Epidermal melanocyte (primary cell): ENCODE measurements around the gene MTCH1.
"Not testable (repeated sequence)": the region's sequence is repeated elsewhere in the genome, so short reads cannot be mapped to it uniquely, and the experiment has no call there.

ENCODE experiments used
- DNase-seq: peaks from one replicate; pipeline ENCODE4 v3.0.0; 2011; ENCODE audit warnings: low spot score; ENCODE audit not compliant: insufficient read length

The MTCH1 gene

DNA sequence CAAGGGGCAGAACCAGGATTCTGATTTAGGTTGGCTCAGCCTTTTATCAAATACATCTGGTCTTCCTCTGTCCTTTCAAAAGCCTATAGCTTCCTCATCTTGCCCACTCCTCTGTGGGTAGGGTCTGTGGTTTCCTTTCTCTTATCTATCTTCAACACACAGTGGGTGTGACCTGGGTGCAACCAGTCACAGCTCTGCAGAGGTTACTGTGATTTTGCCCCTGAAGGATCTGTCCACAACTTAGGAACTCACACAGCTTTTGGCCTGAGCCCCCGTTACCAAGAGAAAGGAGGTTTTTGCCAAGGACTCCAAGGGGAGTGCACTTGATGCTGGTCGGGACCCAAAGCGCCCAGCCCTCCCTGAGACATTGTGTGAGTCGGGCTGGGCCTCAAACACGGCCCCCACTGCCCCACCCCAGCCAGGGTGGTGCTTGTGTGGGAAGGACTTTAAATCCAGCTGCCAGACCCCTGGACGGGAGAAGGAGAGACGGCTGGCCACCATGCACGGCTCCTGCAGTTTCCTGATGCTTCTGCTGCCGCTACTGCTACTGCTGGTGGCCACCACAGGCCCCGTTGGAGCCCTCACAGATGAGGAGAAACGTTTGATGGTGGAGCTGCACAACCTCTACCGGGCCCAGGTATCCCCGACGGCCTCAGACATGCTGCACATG is 31.6 kb downstream of the MTCH1 start, which contains the start of gene PI16:
Gene PI16, plus strand, starts transcription at position 477 of the 670 bp plus-strand sequence. Its CDS starts 23 bp downstream, at position 500.
- DNase-seq, result no peak

DNA sequence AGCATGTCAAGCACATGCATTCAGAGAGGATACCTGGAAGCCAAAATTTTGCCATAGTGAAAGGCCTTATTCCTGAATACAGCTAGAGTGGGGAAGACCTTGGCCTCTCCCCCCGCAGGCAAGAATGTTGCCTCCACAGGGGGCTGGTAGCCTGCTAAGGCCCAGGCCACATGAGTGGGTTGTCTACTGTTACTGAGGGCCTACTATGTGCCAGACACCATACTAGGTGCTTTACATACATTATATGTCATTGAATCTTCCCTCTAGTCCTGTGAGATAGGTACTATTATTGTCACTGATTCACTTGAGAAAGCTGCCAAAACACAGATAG is 32.1 kb downstream of the MTCH1 start:
- DNase-seq, result no peak

DNA sequence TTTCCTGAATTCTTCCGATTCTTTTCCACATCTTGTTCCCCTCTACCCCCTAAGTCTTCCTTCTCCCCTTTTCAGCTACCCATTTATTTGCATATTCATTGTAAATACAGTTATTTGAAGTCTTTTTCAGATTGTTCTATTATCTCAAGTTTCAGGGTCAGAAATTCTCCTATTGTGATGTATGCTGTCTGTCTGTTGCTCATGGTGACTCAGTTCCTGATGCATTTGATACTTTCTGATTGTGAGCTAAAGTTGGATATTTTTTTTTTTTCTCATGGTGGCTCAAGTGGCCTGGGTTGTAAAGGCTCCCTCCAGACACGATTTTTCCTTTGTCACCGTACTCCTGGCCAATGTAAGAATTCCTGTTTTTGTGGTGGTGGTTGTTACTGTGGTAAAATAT is 36.4 kb downstream of the MTCH1 start:
- no peak for DNase-seq

DNA sequence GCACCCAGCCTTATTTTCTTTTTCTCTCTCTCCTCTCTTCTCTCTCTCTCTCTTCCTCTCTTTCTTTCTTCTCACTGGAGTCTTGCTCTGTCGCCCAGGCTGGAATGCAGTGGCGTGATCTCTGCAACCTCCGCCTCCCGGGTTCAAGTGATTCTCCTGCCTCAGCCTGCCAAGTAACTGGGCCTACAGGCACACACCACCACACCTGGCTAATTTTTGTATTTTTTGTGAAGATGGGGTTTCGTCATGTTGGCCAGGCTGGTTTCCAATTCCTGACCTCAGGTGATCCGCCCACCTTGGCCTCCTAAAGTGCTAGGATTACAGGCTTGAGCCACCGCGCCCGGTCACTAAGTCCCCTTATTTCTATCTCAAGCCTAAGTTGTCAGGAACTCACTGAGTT is 36.9 kb downstream of the MTCH1 start:
- DNase-seq, result not testable (repeated sequence)

DNA sequence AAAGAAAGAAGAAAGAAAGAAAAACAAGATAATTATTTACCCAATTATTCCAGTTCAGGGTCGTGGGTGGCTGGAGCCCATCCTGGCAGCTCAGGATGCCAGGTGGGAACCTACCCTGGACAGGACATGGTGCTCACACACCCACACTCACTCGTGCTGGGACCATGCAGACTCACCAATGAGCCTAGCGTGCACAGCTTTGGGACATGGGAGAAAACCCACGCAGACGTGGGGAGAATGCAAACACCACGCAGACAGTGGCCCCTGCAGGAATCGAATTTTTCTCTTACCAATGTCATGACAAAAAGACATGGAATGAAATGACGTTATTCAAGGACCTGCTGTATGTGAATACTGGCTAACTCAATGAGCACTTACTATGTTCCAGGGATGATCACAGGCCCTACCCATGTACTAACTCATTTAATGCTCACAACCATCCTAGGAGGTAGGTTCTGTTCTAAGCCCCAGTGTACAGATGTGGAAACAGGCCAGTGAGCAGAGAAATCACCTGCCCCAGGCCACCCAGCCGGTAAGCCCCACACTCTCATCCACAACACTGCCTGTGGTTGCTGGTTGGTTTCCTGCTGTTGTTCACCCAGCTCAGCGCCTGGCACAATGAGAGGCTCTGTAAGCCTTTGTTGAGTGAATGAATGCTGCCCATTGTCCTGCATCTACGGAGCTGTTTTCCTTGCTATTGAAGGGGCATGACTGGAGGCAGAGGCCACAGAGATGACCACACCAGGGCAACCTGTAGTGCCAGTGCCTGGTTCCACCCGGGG is 38.2 kb downstream of the MTCH1 start:
- no peak for DNase-seq

DNA sequence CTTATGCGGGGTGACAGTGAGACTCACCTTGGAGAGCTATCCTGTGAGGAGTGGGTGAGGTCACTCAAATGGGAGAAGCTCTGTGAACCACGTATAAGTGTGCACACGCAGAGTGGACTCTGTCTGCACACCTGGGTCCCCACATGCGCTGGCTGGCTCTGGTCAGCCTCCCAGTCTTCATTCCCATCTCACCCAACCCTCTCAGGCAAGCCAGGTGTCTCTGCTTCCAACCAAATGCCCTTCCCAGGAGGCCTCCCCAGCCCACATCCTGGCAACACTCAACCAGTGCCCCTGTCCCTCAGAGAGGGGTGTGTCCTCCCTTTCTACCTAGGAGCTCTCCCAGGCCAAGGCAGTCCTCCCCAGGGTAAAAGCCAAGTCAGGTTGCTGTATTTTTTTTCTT is 39.5 kb downstream of the MTCH1 start:
- DNase-seq, result no peak

DNA sequence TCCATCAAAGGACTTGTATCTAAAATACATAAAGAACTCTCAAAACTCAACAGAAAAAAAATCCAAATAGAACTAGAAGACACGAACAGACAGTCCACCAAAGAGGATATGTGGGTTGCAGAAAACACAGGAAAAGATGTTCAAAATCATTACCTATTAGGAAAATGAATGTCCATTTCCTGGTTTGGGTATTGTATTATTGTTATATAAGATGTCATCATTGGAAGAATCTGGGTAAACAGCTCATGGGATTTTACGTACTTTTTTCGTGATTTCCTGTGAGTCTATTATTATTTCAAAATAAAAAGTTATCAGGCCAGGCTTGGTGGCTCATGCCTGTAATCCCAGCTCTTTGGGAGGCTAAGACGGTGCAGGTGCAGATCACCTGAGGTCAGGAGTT is 40.7 kb downstream of the MTCH1 start:
- no peak for DNase-seq

DNA sequence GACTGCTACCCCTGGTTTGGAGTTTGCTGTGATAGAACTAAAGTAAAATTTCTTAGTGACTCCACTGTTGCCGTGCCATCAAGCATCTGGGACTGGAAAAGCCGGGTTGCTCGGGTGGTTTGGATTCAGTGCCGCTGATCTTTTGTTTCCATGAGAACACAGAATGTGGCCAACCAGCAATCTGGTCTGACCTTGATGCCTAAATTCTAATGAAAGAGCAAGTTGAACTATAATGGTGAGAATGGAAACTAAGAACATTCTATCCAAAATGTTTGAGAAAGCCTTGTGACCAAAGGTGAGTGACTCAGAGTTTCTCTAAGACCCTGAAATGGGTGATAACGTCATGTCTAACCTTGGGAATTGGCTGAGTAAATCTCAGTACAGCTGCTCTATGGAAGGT is 41.3 kb downstream of the MTCH1 start:
- no peak for DNase-seq

DNA sequence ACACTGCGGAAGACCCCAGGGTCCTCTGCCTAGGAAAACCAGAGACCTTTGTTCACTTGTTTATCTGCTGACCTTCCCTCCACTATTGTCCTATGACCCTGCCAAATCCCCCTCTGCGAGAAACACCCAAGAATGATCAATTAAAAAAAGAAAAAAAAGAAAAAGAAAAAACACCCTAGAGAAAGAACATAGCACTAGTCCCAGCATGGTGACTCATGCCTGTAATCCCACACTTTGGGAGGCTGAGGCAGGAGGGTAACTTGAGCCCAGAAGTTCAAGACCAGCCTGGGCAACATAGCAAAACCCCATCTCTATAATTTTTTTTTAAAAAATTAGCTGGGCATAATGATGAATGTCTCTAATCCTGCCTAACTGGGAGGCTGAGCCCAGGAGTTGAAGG is 43.7 kb downstream of the MTCH1 start:
- DNase-seq, result not testable (repeated sequence)

DNA sequence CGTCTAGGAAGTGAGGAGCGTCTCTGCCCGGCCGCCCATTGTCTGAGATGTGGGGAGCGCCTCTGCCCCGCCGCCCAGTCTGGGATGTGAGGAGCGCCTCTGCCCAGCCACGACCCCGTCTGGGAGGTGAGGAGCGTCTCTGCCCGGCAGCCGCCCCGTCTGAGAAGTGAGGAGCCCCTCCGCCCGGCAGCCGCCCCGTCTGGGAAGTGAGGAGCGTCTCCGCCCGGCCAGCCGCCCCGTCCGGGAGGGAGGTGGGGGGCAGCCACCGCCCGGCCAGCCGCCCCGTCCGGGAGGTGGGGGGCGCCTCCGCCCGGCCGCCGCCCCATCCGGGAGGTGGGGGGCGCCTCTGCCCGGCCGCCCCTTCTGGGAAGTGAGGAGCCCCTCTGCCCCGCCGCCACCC is 44.4 kb downstream of the MTCH1 start:
- not testable (repeated sequence) for DNase-seq

DNA sequence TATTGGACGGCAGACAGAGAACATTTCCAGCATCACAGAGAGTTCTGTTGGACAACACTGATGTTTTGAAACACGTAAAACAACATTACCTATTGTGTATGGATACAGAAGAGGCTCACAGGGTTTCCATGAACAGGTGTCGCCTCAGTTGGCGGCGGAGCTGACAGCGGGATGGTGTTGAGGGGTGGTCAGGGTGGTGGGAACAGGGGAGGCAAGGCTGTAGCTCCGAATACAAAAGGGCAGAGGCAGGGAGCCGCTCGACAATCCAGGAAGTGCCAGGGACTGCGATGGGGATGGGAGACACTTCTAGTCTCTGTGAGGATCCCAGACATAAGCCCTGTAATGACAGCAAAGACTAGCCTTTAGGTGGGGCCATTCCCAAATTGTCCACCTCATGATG is 46.0 kb downstream of the MTCH1 start:
- DNase-seq, result no peak

DNA sequence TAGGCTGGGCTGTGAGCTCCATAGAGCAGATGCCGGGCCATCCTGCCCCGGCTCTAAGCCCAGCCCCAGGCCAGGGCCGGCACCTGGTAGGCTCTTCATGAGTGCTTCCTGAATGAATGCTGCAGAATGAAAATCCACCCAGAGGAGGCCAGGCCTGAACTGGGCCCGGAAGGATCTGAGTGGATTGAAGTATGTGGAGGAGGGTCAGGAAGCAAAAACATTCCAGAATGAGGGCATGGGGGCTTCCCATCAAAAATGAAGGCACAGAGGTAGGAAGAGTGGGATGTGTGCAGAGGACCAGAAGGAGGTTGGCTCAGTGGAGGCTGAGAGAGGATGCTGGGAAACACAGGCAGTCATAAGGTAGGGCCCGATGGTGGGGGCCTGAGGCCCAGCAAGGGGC is 47.0 kb downstream of the MTCH1 start:
- not testable (repeated sequence) for DNase-seq

DNA sequence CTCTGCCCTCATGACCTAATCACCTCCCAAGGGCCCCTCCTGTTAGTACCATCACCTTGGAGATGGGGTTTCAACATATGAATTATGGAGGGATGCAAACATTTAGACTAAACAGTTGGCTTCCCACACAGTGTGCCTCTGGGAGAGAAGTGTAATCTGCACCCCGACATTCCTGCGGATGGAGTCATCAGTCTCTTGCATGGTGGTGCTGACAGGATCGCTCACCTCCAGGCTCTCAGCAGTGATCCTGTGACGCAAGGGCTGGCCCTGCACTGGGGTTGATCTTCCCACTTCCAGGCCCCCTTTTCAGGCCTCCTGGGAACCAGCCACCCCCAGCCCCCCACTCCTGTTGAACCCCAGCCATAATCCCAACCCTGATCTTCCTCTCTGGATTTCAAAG is 47.5 kb downstream of the MTCH1 start:
- no peak for DNase-seq

DNA sequence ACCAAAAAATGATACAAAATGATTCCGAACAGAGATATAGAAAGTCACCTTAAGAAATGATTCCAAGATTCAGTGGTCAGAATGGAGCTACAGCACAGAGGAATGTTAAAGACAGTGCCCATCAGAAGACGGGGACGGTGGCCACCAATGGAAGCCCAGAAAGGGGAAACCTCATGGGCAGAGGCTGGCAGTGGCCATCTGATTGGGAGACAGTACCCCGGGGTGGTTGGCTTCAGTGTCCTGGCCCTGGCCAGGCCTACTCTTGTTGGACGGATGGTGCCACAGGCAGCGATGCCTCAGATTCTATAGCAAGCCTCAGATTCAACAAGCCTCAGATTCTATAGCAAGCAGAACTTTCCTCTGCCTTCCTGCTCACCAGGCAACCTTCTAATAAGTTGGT is 48.1 kb downstream of the MTCH1 start:
- no peak for DNase-seq

DNA sequence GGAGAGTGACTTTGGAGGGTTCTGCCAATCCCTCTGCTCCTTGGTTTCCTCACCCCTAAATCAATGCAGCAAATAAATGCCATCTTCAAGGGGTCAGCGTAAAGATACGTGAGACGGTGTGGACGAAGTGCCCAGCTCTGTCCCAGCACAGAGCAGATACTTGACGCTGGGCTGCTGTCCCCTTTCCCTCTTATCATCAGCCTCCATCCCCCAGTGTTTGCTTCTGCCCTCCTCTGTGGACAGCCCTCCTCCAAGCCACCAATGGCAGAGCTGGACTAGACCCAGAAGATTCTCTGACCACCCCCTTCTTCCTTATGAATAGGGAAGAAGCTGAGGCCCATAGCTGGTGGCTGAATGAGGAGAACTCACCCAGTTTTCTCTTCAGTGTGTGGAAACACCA is 49.2 kb downstream of the MTCH1 start:
- DNase-seq, result no peak

DNA sequence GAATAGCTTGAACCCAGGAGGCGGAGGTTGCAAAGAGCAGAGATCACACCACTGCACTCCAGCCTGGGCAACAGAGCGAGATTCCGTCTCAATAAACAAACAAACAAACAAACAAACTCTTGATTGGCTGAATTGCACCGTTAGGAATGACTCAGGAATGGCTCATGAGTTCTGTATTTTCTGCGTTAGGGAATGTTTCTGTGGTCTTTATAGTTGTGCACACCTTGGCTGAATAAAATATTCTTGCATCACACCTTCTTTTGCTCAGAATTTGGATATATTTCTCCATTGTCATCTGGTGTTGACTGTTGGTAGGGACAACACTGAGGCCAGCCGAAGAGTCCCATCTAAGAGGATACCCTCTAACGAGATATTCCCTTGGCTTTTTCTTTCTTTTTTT is 51.1 kb downstream of the MTCH1 start:
- no peak for DNase-seq

DNA sequence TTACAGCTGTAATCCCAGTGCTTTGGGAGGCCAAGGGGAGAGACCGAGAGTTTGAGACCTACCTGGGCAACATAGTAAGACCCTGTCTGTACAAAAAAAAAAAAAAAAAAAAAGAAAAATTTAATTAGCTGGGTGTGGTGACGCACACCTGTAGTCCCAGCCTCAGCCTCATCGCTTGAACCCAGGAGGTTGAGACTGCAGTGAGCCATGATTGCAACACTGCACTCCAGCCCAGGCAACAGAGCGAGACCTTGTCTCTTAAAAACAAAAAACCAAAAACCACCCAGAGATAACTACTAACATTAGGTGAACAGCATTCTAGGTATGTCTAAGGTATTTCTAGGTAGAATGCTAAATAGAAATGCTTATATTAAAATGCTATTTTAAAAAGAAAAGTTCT is 52.5 kb downstream of the MTCH1 start:
- DNase-seq, result no peak

DNA sequence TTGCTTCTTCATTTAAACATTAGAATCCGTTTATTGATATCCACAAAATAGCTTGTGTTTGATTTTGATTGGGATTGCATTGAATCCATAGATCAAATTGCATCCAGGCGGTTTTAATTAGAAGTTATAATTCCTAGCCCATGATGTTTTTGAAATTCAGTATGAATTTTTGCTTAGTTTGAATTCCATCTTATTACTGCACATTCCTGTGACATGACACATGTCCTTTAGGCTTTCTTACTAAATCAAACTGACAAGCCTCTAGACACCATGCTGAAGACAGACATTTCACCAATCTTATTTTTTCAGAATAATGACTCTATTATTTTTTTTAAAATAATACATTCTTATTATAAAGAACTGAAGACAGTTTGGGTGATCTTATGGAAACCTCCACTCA is 52.9 kb downstream of the MTCH1 start:
- no peak for DNase-seq

DNA sequence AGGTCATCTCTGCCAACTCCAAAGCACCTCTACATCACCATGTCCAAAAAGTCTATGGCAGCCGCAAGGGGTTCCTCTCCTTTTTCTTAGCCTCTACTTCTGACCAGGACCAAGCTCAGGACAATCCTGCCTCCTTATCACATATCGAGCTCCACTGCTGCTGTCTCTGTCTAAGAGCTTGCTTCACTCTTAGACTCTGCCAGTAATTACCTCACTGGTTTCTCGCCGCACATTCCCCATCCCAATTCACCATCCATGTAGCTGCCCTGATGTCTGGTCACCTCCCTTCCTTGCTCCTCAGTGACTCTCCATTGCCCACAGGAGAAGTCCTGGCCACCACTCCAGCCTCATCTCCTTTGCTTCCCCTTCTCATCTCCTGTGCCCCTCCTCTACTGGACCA is 55.5 kb downstream of the MTCH1 start:
- DNase-seq, result no peak

DNA sequence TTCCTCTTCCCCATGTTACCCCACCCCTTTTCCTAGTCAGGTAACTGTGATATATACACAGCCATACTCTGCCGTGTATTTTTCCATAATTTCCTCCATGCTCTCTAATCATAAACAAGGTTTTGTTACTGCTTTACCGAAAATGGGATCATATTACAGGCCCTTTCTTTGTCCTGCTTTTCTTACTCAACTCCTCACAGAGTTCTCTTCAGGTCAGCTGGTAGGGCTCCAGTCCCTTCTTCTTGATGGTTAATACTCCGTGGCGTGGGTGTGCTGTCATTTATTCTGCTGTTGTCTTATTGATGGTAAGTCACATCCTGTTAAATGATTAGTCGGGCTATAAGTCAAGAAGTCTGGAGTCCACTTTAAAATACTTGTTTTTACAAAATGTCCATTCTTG is 56.4 kb downstream of the MTCH1 start:
- DNase-seq, result no peak

DNA sequence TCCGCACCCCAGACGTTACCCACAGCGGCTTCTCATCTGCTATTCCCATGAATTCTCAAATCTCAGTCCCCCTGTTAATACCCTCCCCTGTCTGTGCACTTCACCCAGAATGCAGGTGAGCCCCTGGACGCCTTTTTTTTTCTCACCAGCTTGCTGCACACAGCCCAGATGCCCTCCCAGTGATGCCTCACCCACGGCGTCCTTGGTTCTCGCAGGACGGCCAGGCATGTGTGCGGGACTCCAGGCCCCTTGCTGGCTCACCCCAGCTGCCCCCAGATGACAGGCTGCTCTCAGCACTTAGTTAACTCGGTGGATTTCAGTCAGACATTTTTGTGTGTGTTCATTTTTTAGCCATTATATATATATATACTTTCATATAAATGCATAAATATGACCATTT is 56.8 kb downstream of the MTCH1 start:
- DNase-seq, result no peak

DNA sequence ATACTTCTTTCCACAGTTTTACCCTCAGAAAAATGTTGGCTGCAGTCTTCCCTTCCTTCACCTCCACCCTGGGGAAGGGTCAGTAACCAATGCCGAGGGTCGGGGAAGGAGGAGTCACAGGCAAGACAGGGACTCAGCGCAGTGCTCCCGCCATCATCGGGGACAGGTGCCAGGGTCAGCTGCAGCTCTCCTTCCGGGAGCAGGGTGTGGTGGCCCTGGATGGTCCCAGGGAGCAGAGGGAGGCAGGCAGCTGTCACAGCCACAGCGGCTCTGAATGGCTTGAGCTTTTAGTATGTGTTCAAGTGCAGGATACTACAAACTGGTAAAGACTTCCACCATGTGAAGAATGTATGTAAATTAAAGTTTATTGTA is 57.5 kb downstream of the MTCH1 start:
- DNase-seq, result no peak
